HEK293 (cell line): ENCODE results near the gene PROSER3.

Experiments used
- CTCF ChIA-PET: fragments of 350-600 bp; formaldehyde crosslinking; extraction: SDS; loops from one replicate; lab custom pipeline; 2021; ENCODE audit warnings: antibody characterized with exemption; lab: Yijun Ruan, JAX
- POLR2A ChIA-PET: fragments of 300-600 bp; formaldehyde crosslinking; extraction: SDS; loops from one replicate; lab custom pipeline; 2020; ENCODE audit warnings: antibody characterized with exemption, inconsistent platforms; lab: Yijun Ruan, JAX
- H3K27ac ChIP-seq: fragments of 200-500 bp; sonication (Bioruptor generic); 2 replicates; pipeline ENCODE4 v1.5.1; 2014; ENCODE audit warnings: low read depth, low read length, control low read depth, inconsistent platforms; ENCODE audit errors: extremely low read depth
- H3K36me3 ChIP-seq, 2 experiments: fragments of 200-500 bp in 1 of 2; sonication (Bioruptor generic) in 1 of 2; 1 replicate in 1 of 2; 2 replicates in 1 of 2; pipeline ENCODE4 v1.5.1; 2014 to 2017; ENCODE audit warnings: inconsistent platforms in 2 of 2, low read length in 2 of 2; ENCODE audit not compliant: control insufficient read depth in 2 of 2, insufficient read depth in 1 of 2
- H3K4me1 ChIP-seq: fragments of 200-500 bp; sonication (Bioruptor generic); 2 replicates; pipeline ENCODE4 v1.5.1; 2014; ENCODE audit warnings: mild to moderate bottlenecking, low read length, inconsistent platforms; ENCODE audit not compliant: control insufficient read depth, insufficient read depth
- H3K4me3 ChIP-seq: 2 replicates; pipeline ENCODE4 v1.5.1; 2011; ENCODE audit warnings: low read depth, mild to moderate bottlenecking, control low read depth, low read length, moderate library complexity
- H3K9me3 ChIP-seq: fragments of 200-500 bp; sonication (Bioruptor generic); 2 replicates; pipeline ENCODE4 v1.5.1; 2014; ENCODE audit warnings: low read depth, low read length, inconsistent platforms; ENCODE audit not compliant: control insufficient read depth, insufficient read depth
- BCL11B ChIP-seq: fragments of 450-650 bp; formaldehyde crosslinking; IDR thresholded peaks from 2 replicates; pipeline ENCODE4 v1.5.1; 2016; ENCODE audit warnings: low read depth, missing biosample characterization, missing genetic modification characterization
- CTCF ChIP-seq: fragments of 450-650 bp; formaldehyde crosslinking; IDR thresholded peaks from 2 replicates; pipeline ENCODE4 v1.5.1; 2016; ENCODE audit warnings: missing biosample characterization, missing genetic modification characterization
- FEZF1 ChIP-seq: fragments of 450-650 bp; formaldehyde crosslinking; IDR thresholded peaks from 2 replicates; pipeline ENCODE4 v1.5.1; 2016; ENCODE audit warnings: missing biosample characterization, missing genetic modification characterization
- GLIS2 ChIP-seq: fragments of 450-650 bp; formaldehyde crosslinking; IDR thresholded peaks from 2 replicates; pipeline ENCODE4 v1.5.1; 2016; ENCODE audit warnings: missing biosample characterization, missing genetic modification characterization
- KLF16 ChIP-seq: fragments of 450-650 bp; formaldehyde crosslinking; IDR thresholded peaks from 2 replicates; pipeline ENCODE4 v1.5.1; 2017; ENCODE audit warnings: missing biosample characterization, missing genetic modification characterization
- WT1 ChIP-seq: fragments of 450-650 bp; formaldehyde crosslinking; IDR thresholded peaks from 2 replicates; pipeline ENCODE4 v1.5.1; 2016; ENCODE audit warnings: missing biosample characterization, missing genetic modification characterization
- ZBTB10 ChIP-seq: fragments of 450-650 bp; formaldehyde crosslinking; IDR thresholded peaks from 2 replicates; pipeline ENCODE4 v1.5.1; 2016; ENCODE audit warnings: missing biosample characterization, missing genetic modification characterization
- ZFHX2 ChIP-seq: fragments of 450-650 bp; formaldehyde crosslinking; conservative IDR thresholded peaks from 2 replicates; pipeline ENCODE4 v1.5.1; 2016; ENCODE audit warnings: missing biosample characterization, missing genetic modification characterization
- ZFP41 ChIP-seq: fragments of 450-650 bp; formaldehyde crosslinking; IDR thresholded peaks from 2 replicates; pipeline ENCODE4 v1.5.1; 2016; ENCODE audit warnings: missing biosample characterization, missing genetic modification characterization, borderline replicate concordance
- ZNF112 ChIP-seq: fragments of 450-650 bp; formaldehyde crosslinking; IDR thresholded peaks from 2 replicates; pipeline ENCODE4 v1.5.0; 2017; ENCODE audit warnings: missing biosample characterization, missing genetic modification characterization
- ZNF174 ChIP-seq: fragments of 450-650 bp; formaldehyde crosslinking; IDR thresholded peaks from 2 replicates; pipeline ENCODE4 v1.5.0; 2017; ENCODE audit warnings: missing biosample characterization, mild to moderate bottlenecking, missing genetic modification characterization
- ZNF18 ChIP-seq: fragments of 450-650 bp; formaldehyde crosslinking; IDR thresholded peaks from 2 replicates; pipeline ENCODE4 v1.5.1; 2016; ENCODE audit warnings: missing biosample characterization, missing genetic modification characterization
- ZNF366 ChIP-seq: fragments of 450-650 bp; formaldehyde crosslinking; conservative IDR thresholded peaks from 2 replicates; pipeline ENCODE4 v1.5.1; 2016; ENCODE audit warnings: missing biosample characterization, missing genetic modification characterization
- ZNF423 ChIP-seq: fragments of 450-650 bp; formaldehyde crosslinking; IDR thresholded peaks from 2 replicates; pipeline ENCODE4 v1.5.1; 2016; ENCODE audit warnings: missing biosample characterization, missing genetic modification characterization
- ZNF433 ChIP-seq: fragments of 450-650 bp; formaldehyde crosslinking; IDR thresholded peaks from 2 replicates; pipeline ENCODE4 v1.5.1; 2016; ENCODE audit warnings: missing biosample characterization, missing genetic modification characterization, low read depth
- ZNF785 ChIP-seq: fragments of 450-650 bp; formaldehyde crosslinking; IDR thresholded peaks from 2 replicates; pipeline ENCODE4 v1.5.1; 2016; ENCODE audit warnings: missing biosample characterization, missing genetic modification characterization
- ZNF791 ChIP-seq: fragments of 450-650 bp; formaldehyde crosslinking; IDR thresholded peaks from 2 replicates; pipeline ENCODE4 v1.5.1; 2016; ENCODE audit warnings: missing biosample characterization, missing genetic modification characterization
- ZNF830 ChIP-seq: fragments of 450-650 bp; IDR thresholded peaks from 2 replicates; pipeline ENCODE4 v1.5.0; 2018; ENCODE audit warnings: missing biosample characterization, missing genetic modification characterization, low read depth, mild to moderate bottlenecking, moderate library complexity
- TF ChIP-seq, protein P1 (sequence below): fragments of 450-650 bp; formaldehyde crosslinking; IDR thresholded peaks from 2 replicates; pipeline ENCODE4 v1.5.1; 2017; ENCODE audit warnings: missing biosample characterization, missing genetic modification characterization

Gene PROSER3

DNA sequence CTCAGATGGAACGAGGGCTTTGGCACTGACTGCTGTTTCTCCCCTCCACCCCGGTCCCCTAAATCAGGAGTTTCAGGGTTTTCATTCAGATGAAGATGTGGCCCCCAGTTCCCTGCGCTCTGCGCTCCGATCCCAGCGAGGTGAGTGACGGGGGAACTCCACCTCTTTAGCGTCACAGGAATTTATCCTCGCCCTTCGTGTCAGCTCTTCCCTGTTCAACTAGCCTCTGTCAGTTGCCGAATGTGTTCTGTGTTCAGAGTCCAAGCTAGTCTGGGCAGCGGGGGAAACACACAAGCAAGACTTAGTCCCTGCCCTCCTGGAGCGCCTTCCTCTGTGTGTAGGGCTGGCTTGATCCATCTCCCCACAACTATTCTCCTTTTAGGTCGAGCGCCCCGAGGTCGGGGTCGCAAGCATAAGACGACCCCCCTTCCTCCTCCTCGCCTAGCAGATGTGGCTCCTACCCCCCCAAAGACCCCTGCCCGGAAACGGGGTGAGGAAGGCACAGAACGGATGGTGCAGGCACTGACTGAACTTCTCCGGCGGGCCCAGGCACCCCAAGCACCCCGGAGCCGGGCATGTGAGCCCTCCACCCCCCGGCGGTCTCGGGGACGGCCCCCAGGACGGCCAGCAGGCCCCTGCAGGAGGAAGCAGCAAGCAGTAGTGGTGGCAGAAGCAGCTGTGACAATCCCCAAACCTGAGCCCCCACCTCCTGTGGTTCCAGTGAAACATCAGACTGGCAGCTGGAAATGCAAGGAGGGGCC, 38.4 kb upstream of the PROSER3 start:
- CTCF ChIA-PET, result interaction anchor here (0.5 to 1.3 kb wide), 7 partner anchors 8 to 213 kb away, joined by 3 to 12 read pairs (median 4); no protein-coding TSS in a partner anchor
- Histone ChIP-seq H3K9me3 (no peaks in the 10 kb centered on the region), H3K4me3 (no peak overlapping the region), H3K36me3 (peaks cover 51 to 53% of the 10 kb centered on the region in 2 experiments), H3K4me1 (peaks cover 23% of the 10 kb centered on the region), H3K27ac (peak overlapping the region; percentile 93)
- POLR2A ChIA-PET, result interaction anchor here (0.6 to 13.6 kb wide), 10 partner anchors 8 to 76 kb away, joined by 3 to 204 read pairs (median 8); partner anchors contain the start of genes COX6B1, HSPB6, LIN37 and PSENEN
- TF ChIP-seq ZNF433 (tag by site-specific recombination) (no peak), ZNF830 (no peak), ZBTB10 (tag by site-specific recombination) (0 out of 2 replicates have a peak, but pooled peaks have one; percentile 2), GLIS2 (peak; percentile 31; the same call in 1 of the 2 replicates), ZFP41 (no peak)

DNA sequence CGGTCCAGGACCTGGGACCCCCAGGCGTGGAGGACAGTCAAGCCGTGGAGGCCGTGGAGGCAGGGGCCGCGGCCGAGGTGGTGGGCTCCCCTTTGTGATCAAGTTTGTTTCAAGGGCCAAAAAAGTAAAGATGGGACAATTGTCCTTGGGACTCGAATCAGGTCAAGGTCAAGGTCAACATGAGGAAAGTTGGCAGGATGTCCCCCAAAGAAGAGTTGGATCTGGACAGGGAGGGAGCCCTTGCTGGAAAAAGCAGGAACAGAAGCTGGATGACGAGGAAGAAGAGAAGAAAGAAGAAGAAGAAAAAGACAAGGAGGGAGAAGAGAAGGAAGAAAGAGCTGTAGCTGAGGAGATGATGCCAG, 37.8 kb upstream of the PROSER3 start:
- peaks cover 57 to 58% of the 10 kb centered on the region in 2 experiments for H3K36me3 ChIP-seq
- H3K4me3 ChIP-seq, result no peak overlapping the region
- POLR2A ChIA-PET, result interaction anchor here (0.6 to 13.6 kb wide), 5 partner anchors 17 to 77 kb away, joined by 3 to 204 read pairs (median 11); partner anchors contain the start of genes PSENEN and U2AF1L4
- H3K4me1 ChIP-seq, result peaks cover 23% of the 10 kb centered on the region
- TF ChIP-seq BCL11B (tag by site-specific recombination), result 0 out of 2 replicates have a peak, but pooled peaks have one; percentile 35
- TF ChIP-seq WT1 (tag by site-specific recombination), result no peak
- TF ChIP-seq ZNF366, result peak; percentile 53
- TF ChIP-seq, all 188 proteins: peak for 2
- H3K9me3 ChIP-seq, result no peaks in the 10 kb centered on the region
- CTCF ChIA-PET, result interaction anchor here (0.7 kb wide), 1 partner anchor 164 kb away, joined by 4 read pairs; no protein-coding TSS in a partner anchor
- H3K27ac ChIP-seq, result no peak overlapping the region

DNA sequence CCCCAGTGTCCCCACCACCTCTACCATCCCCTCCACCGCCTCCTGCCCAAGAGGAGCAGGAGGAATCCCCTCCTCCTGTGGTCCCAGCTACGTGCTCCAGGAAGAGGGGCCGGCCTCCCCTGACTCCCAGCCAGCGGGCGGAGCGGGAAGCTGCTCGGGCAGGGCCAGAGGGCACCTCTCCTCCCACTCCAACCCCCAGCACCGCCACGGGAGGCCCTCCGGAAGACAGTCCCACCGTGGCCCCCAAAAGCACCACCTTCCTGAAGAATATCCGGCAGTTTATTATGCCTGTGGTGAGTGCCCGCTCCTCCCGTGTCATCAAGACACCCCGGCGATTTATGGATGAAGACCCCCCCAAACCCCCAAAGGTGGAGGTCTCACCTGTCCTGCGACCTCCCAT, 37.3 kb upstream of the PROSER3 start:
- ChIA-PET POLR2A (interaction anchor here (1.3 to 13.6 kb wide), 4 partner anchors 17 to 163 kb away, joined by 3 to 204 read pairs (median 4); partner anchors contain the start of gene LIN37), CTCF (interaction anchor here (1.0 kb wide), 1 partner anchor 10 kb away, joined by 3 read pairs; no protein-coding TSS in a partner anchor)
- H3K27ac ChIP-seq, result no peak overlapping the region
- H3K4me1 ChIP-seq, result peaks cover 20% of the 10 kb centered on the region
- H3K4me3 ChIP-seq, result no peak overlapping the region
- no peak for TF ChIP-seq KLF16 (tag by site-specific recombination)
- peak; percentile 58 for TF ChIP-seq GLIS2
- H3K9me3 ChIP-seq, result no peaks in the 10 kb centered on the region
- H3K36me3 ChIP-seq, result peaks cover 62 to 63% of the 10 kb centered on the region in 2 experiments

DNA sequence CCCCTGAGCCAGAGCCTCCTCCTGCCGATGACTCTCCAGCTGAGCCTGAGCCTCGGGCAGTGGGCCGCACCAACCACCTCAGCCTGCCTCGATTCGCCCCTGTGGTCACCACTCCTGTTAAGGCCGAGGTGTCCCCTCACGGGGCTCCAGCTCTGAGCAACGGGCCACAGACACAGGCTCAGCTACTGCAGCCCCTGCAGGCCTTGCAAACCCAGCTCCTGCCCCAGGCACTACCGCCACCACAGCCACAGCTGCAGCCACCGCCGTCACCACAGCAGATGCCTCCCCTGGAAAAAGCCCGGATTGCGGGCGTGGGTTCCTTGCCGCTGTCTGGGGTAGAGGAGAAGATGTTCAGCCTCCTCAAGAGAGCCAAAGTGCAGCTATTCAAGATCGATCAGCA, 36.6 kb upstream of the PROSER3 start:
- Histone ChIP-seq H3K4me3 (no peak overlapping the region), H3K27ac (no peak overlapping the region; the same call in 1 of the 2 replicates), H3K4me1 (peaks cover 13% of the 10 kb centered on the region), H3K9me3 (no peaks in the 10 kb centered on the region), H3K36me3 (peaks cover 69 to 70% of the 10 kb centered on the region in 2 experiments)
- ChIA-PET POLR2A (interaction anchor here (0.9 to 13.6 kb wide), 4 partner anchors 16 to 163 kb away, joined by 3 to 204 read pairs (median 6); partner anchors contain the start of gene LIN37), CTCF (interaction anchor here (0.6 to 1.0 kb wide), 4 partner anchors 10 to 338 kb away, joined by 3 to 4 read pairs (median 3); no protein-coding TSS in a partner anchor)
- TF ChIP-seq, protein P1, sequence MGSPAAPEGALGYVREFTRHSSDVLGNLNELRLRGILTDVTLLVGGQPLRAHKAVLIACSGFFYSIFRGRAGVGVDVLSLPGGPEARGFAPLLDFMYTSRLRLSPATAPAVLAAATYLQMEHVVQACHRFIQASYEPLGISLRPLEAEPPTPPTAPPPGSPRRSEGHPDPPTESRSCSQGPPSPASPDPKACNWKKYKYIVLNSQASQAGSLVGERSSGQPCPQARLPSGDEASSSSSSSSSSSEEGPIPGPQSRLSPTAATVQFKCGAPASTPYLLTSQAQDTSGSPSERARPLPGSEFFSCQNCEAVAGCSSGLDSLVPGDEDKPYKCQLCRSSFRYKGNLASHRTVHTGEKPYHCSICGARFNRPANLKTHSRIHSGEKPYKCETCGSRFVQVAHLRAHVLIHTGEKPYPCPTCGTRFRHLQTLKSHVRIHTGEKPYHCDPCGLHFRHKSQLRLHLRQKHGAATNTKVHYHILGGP (tag by site-specific recombination), result no peak
- no peak for TF ChIP-seq ZNF791 (tag by site-specific recombination)
- no peak for TF ChIP-seq ZNF423 (tag by site-specific recombination)
- TF ChIP-seq CTCF (tag by site-specific recombination), result no peak
- TF ChIP-seq ZNF785 (tag by site-specific recombination), result no peak
- TF ChIP-seq ZNF112 (tag by site-specific recombination), result no peak
- TF ChIP-seq WT1 (tag by site-specific recombination), result no peak
- TF ChIP-seq ZNF18 (tag by site-specific recombination), result no peak
- TF ChIP-seq FEZF1 (tag by site-specific recombination), result no peak
- TF ChIP-seq ZFHX2, result no peak
- TF ChIP-seq ZNF174, result no peak
